HG03342 (cell line): Measurements from ENCODE around the gene KLK2.
A peak's percentile ranks its signal among the peaks of the same experiment; 100 is the strongest.
"Not testable (repeated sequence)": the region's sequence is repeated elsewhere in the genome, so short reads cannot be mapped to it uniquely, and the experiment has no call there.

Experiments used
- ATAC-seq: cut with Tn5 transposase; IDR thresholded peaks from one replicate; pipeline ENCODE4 v1.9.1; 2021; ENCODE audit warnings: mild to moderate bottlenecking, moderate library complexity; ENCODE audit not compliant: unreplicated experiment

KLK2 gene

GRCh38 chr19:50891253-50891625, 18.0 kb downstream of the KLK2 start:
- ATAC-seq = no peak

DNA sequence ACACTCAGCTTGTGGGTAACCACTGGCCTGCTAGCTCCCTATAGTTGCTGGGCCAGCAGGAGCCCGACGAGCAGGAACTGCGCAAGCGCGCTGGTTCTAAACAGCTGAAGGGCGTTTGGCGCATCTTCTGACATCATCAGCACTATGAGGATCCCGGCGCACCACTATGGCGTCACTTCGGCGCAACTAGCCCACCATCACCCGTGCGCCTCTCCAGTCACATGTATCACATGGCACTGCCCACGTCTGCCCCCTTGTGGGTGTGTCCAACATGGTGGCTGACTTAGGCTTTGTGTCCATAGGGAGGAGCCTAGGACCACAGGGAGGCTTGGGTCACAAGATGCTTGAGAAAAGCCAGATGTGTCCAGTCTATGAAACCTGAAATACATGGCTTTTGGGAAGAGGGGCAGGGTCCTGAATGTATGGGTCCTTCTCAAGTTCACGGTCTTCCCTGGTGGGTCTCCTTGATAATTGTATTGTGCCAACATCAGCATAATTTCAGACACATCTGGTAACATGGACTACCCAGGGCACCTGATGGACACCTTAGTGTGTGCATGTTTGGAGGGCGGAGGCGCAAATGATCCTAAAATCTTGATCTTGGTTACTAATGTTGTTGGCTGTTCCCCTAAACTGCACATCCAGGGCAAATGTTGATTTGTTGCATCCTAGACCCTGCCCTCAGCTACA, 20.0 kb downstream of the KLK2 start:
- no peak for ATAC-seq

GRCh38 chr19:50894478-50895356, 21.5 kb downstream of the KLK2 start:
- no peak for ATAC-seq

GRCh38 chr19:50896089-50896590, 22.9 kb downstream of the KLK2 start:
- not testable (repeated sequence) for ATAC-seq

DNA sequence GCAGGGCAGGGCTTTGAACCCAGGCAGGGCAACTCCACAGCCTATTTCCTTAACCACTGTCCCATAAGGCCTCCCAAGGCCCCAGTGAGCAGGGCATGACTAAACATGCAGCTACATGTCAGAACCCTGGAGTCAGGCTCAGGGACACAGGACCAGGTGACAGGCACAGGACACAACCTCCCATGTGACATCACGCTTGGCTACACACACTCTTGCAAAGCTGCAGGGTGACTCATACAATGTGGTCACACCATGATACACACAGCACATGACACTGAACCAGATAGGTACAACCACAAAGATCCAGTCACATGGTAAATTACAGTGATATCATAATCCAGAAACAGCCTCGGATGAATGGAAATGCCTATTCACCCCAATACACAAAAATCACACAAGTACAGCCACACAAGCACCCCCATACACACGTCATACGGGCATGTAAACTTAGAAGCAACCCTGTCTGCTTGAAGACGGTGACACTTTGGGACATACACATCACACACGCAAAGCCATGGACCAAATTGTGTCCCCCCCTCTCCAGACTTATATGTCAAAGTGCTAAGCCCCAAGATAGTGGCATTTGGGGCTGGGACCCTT, 23.5 kb downstream of the KLK2 start:
- peak; percentile 78 for ATAC-seq

DNA sequence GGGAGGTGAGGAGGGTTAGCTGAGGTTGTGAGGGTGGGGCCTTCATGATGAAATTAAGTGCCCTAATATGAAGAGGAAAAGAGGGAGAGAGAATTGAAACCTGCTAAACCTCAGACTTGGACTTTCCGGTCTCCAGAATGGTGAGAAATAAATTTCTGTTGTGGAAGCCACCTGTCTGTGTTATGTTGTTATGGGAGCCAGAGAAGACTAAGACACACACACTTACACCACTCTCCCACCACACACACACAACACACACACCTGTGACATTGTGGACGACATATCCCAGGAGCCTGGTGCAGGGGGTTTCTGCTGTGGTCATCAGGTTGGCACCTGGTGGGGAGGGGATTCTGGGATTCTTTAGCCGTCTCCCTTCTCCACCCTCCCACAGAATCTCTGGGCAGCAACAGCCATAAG, 24.0 kb downstream of the KLK2 start:
- ATAC-seq = peak; percentile 31

DNA sequence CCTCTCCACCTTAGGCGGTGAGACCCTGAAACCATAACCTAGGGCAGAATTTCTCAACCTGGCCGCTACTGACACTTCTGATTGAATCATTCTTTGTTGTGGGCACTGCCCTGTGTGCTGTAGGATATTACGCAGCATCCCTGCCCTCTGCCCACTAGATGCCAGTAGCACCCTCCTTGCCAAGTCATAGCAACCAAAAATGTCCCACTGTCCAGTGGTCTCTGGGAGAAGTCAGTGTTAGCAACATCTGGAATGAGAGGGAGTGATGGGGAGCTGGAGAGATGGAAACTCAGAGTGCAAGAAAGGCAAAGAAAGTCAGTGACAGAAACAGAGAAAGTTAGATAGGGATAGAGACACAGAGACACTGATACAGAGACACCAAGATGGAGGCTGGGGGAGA, 24.4 kb downstream of the KLK2 start:
- no peak for ATAC-seq

DNA sequence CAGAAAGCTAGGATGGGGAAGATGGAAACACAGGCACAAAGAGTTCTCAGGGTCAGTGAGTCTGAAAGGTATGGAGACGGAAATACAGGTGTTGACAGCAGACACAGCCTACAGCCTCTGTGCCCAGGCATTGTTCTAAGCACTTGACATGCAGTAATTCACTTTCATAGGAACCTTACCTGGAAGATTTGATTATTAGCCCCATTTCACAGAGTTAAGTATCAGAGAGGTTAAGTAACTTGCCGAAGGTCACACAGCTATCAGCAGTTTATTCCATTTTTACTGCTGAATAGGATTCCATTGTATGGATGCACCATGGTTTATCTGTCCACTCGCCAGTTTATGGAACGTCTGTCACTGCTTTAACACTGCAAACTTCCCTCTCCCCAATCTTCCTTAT, 24.8 kb downstream of the KLK2 start:
- ATAC-seq = no peak

DNA sequence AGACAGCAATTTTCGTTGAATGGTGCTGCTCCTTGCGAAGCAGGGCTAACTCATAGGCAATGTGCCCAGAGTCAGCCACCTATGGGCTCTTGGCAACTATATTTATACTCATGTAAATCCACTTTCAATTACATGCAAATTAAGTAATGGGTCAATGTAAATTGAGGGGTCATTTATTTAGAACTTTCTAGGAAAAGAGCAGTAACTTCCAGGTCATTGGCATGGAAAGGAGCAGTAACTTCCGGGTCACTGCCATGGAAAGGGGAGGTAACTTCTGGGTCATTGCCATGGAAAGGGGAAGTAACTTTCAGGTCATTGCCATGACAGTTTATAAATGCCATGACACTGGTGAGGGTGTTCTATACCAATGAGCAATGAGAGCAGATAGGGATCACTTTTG, 26.3 kb downstream of the KLK2 start:
- ATAC-seq = no peak

GRCh38 chr19:50902640-50903039, 29.4 kb downstream of the KLK2 start:
- ATAC-seq = no peak

- ATAC-seq = no peak
Measured at GRCh38 chr19:50906217-50906616, 33.0 kb downstream of the KLK2 start.

GRCh38 chr19:50908336-50908735, 35.1 kb downstream of the KLK2 start:
- ATAC-seq = no peak

DNA sequence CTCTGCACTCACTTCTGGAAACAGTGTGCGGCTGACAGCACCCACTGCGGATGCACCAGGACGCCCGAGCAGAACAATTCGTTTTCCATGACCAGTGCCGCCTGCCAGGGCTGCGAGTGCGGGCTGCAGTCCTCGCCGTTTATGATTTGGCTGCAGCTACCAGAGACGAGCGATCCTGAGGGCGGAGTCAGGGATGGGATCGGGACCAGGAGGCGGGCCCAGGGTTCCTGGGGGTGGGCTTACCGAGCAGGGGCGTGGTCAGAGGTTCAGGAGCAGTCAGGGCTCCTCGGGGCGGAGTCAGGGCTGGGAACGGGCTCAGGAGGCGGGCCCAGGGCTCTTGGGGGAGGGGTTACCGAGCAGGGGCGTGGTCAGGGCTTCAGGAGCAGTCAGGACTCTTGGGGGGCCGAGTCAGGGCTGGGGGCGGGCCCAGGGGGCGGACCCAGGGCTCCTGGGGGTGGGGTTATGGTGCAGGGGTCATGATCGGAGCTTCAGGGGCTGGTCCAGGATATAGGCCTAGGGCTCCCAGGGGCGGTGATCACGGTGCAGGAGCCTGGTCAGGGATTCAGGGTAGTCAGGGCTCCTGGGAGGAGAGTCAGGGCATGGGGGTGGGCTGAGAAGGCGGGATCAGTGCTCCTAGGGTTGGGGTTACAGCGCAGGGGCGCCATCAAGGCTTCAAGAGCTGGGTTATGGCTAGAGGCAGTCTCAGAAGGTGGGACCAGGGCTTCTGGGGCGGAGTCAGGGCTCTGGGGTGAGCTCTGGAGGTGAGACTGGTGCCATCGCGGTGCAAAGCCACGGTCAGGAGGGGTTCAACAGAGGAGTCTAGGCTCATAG, 36.2 kb downstream of the KLK2 start:
- ATAC-seq = peak; percentile 63

- ATAC-seq = no peak
Measured at GRCh38 chr19:50910722-50911121, 37.5 kb downstream of the KLK2 start.

GRCh38 chr19:50911206-50912101, 38.2 kb downstream of the KLK2 start, which contains the start of gene KLK4:
KLK4 (minus strand) TSS chr19:50911395; CDS start chr19:50910738, 657 bp downstream.
- no peak for ATAC-seq

- no peak for ATAC-seq
Measured at GRCh38 chr19:50912102-50912599, 38.9 kb downstream of the KLK2 start.

DNA sequence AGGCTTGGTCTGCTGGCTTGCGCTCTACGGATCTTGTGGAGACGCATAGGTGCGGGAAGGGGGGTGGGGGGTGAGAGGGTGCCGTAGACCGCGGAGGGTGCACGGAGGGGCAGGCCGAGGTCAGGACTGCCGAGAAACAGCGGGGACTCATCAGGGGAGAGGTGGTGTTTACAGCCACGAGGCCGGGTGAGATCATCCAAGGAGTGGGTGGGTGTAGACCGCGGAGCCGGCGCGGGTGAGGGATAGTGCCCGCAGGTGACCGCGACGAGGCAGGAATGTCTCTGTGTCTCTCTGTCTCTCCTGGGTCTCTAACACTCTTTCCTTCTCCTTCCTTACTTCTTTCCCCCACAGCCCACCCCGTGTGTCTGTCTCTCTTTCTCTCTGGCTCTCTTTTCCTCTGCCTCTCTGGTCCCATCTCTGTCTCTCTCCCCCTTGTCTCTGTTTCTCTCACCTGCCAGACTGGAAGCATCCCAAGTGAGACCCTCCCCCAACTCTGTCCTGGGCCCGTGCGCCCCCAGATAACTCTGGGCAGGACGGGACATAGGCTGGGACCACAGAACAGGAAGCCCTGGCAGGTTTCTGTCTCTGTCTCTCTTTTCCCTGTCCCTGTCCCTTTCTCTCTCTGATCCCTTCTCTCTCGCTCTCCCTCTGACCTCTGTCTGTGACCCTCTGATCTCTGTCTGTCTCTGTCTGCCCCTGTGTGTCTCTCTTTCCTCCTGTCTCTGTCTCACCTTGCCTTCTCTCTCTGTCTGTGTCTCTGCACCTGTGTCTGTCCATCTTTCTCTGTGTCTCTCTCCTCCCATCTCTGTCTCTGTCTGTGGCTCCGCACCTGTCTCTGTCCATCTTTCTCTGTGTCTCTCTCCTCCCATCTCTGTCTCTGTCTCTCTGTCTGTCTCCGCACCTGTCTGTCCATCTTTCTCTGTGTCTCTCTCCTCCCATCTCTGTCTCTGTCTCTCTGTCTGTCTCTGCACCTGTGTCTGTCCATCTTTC, 39.8 kb downstream of the KLK2 start:
- ATAC-seq = no peak

GRCh38 chr19:50916069-50916468, 42.8 kb downstream of the KLK2 start:
- no peak for ATAC-seq
